ENCODE measurements around the gene SPATA4. TPM values are rescaled to one million over a fixed set of nuclear protein-coding genes. Genes with fewer than 3 reads are reported as not detected.
A peak's percentile ranks its signal among the peaks of the same experiment; 100 is the strongest.

The SPATA4 gene
- total RNA-seq, 4 donors from 2014 or later = not detected

GRCh38 chr4:176236946-176237345 is 41.6 kb upstream of the SPATA4 start:
- peak overlapping the region in 3 of 4 donors; percentile 23 to 68 (median 44) for H3K27ac ChIP-seq
- H3K4me3 ChIP-seq = no peak overlapping the region
- no peaks in the 10 kb centered on the region for H3K27me3 ChIP-seq
- TF ChIP-seq CTCF (IDR thresholded peaks at IDR 0.05) (no peak), POLR2A (IDR thresholded peaks at IDR 0.05) (no peak)
- intact Hi-C loops (cut with DNase I) = no loop called here
- no peak for DNase-seq
- WGBS, 2 donors = 48 to 65% methylated on average over 5 of the region's 5 CpGs
- H3K9me3 ChIP-seq = no peaks in the 10 kb centered on the region
- no peaks in the 10 kb centered on the region for H3K4me1 ChIP-seq
- no peaks in the 10 kb centered on the region for H3K36me3 ChIP-seq

GRCh38 chr4:176230836-176231235 is 35.5 kb upstream of the SPATA4 start:
- WGBS, 2 donors = 57 to 58% methylated on average over 4 of the region's 4 CpGs
- peak overlapping the region in 1 of 4 donors; percentile 18 for H3K27ac ChIP-seq

GRCh38 chr4:176229645-176230044 is 34.3 kb upstream of the SPATA4 start:
- intact Hi-C loops (cut with DNase I) = no loop called here
- Histone ChIP-seq H3K27me3 (no peaks in the 10 kb centered on the region), H3K4me3 (no peak overlapping the region), H3K36me3 (no peaks in the 10 kb centered on the region), H3K9me3 (no peaks in the 10 kb centered on the region), H3K27ac (no peak overlapping the region), H3K4me1 (no peaks in the 10 kb centered on the region)
- TF ChIP-seq POLR2A (IDR thresholded peaks at IDR 0.05) (no peak), CTCF (IDR thresholded peaks at IDR 0.05) (no peak)
- 24 to 38% methylated on average over 4 of the region's 4 CpGs for WGBS, 2 donors
- DNase-seq = no peak

More at GRCh38 chr4:176230836-176231235, 35.5 kb upstream of the SPATA4 start:
- intact Hi-C loops (cut with DNase I) = no loop called here
- no peak for DNase-seq
- TF ChIP-seq CTCF (IDR thresholded peaks at IDR 0.05) (no peak), POLR2A (IDR thresholded peaks at IDR 0.05) (no peak)
- no peak overlapping the region for H3K4me3 ChIP-seq
- no peaks in the 10 kb centered on the region for H3K9me3 ChIP-seq
- no peaks in the 10 kb centered on the region for H3K36me3 ChIP-seq
- H3K4me1 ChIP-seq = no peaks in the 10 kb centered on the region
- no peaks in the 10 kb centered on the region for H3K27me3 ChIP-seq

- WGBS, 2 donors = 53 to 85% methylated on average over 5 of the region's 5 CpGs
- Histone ChIP-seq H3K4me3 (no peak overlapping the region), H3K9me3 (no peaks in the 10 kb centered on the region), H3K4me1 (no peaks in the 10 kb centered on the region), H3K27me3 (no peaks in the 10 kb centered on the region), H3K27ac (no peak overlapping the region), H3K36me3 (no peaks in the 10 kb centered on the region)
- intact Hi-C loops (cut with DNase I) = no loop called here
- no peak for DNase-seq
- TF ChIP-seq POLR2A (IDR thresholded peaks at IDR 0.05) (no peak), CTCF (IDR thresholded peaks at IDR 0.05) (no peak)
These were observed 31.4 kb upstream of the SPATA4 start for GRCh38 chr4:176226736-176227135.

GRCh38 chr4:176223561-176223960 is 28.2 kb upstream of the SPATA4 start:
- TF ChIP-seq POLR2A (IDR thresholded peaks at IDR 0.05) = no peak
- no peak for TF ChIP-seq CTCF (IDR thresholded peaks at IDR 0.05)

More at GRCh38 chr4:176223561-176223960, 28.2 kb upstream of the SPATA4 start:
- H3K4me3 ChIP-seq = no peak overlapping the region
- WGBS, 2 donors = 62 to 70% methylated on average over 2 of the region's 2 CpGs
- intact Hi-C loops (cut with DNase I) = no loop called here
- H3K4me1 ChIP-seq = no peaks in the 10 kb centered on the region
- no peaks in the 10 kb centered on the region for H3K27me3 ChIP-seq
- no peaks in the 10 kb centered on the region for H3K9me3 ChIP-seq
- DNase-seq = no peak
- H3K27ac ChIP-seq = no peak overlapping the region
- H3K36me3 ChIP-seq = no peaks in the 10 kb centered on the region

Data from esophagus squamous epithelium (tissue), 5 donors.